ENCODE measurements around the gene LBHD2. TPM values are rescaled to one million over a fixed set of nuclear protein-coding genes. Genes with fewer than 3 reads are reported as not detected.

Gene LBHD2
- total RNA-seq, 3 donors from 2014 or later, result not detected

Other genes starting within 250 kb of the LBHD2 start
- 1 to 10 TPM; 1.7 to 2.2 (median 2.0) TPM for gene AMN, start 161.5 kb upstream of the LBHD2 start, total RNA-seq
- 1 to 10 TPM; 2.8 to 6.6 (median 5.1) TPM for gene CDC42BPB, start 26.7 kb upstream of the LBHD2 start, total RNA-seq
- gene EXOC3L4, start 10.5 kb downstream of the LBHD2 start, total RNA-seq, result not detected
- gene TNFAIP2, start 39.3 kb downstream of the LBHD2 start, total RNA-seq, result 10 to 100 TPM in 1 of 3 donors, 1 to 10 TPM in 2; 1.4 to 10.4 (median 6.4) TPM

All from activated T-cell treated with anti-CD3 and anti-CD28 coated beads, Interleukin-2, amount 50 U/mL, for 4 hours (primary cell).